Panc1 (cell line): Measurements from ENCODE around the gene NSL1.
"Not testable (repeated sequence)": the region's sequence is repeated elsewhere in the genome, so short reads cannot be mapped to it uniquely, and the experiment has no call there.

Experiments
- CTCF ChIP-seq: fragments of 450-650 bp; IDR thresholded peaks from 2 replicates; pipeline ENCODE4 v1.5.1; 2017; ENCODE audit warnings: mild to moderate bottlenecking
- TF ChIP-seq, protein P1 (sequence below), 2 experiments: IDR thresholded peaks; 2 replicates each; pipeline ENCODE4 v1.6.1; 2011 to 2012; ENCODE audit warnings: low read depth in 2 of 2, control low read depth in 1 of 2, low read length in 1 of 2, mild to moderate bottlenecking in 1 of 2, moderate library complexity in 1 of 2; ENCODE audit not compliant: insufficient read depth in 1 of 2

DNA sequence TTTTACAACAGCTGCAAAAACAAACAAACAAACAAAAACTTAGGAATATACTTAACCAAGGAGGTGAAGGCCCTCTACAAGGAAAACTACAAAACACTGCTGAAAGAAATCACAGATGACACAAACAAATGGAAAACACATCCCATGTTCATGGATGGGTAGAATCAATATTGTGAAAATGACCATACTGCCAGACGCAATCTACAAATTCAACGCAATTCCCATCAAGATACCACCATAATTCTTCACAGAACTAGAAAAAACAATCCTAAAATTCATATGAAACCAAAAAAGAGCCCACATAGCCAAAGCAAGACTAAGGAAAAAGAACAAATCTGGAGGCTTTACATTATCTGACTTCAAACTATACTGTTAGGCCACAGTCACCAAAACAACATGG is 24.8 kb downstream of the NSL1 start:
- TF ChIP-seq CTCF: not testable (repeated sequence)
- TF ChIP-seq, protein P1, sequence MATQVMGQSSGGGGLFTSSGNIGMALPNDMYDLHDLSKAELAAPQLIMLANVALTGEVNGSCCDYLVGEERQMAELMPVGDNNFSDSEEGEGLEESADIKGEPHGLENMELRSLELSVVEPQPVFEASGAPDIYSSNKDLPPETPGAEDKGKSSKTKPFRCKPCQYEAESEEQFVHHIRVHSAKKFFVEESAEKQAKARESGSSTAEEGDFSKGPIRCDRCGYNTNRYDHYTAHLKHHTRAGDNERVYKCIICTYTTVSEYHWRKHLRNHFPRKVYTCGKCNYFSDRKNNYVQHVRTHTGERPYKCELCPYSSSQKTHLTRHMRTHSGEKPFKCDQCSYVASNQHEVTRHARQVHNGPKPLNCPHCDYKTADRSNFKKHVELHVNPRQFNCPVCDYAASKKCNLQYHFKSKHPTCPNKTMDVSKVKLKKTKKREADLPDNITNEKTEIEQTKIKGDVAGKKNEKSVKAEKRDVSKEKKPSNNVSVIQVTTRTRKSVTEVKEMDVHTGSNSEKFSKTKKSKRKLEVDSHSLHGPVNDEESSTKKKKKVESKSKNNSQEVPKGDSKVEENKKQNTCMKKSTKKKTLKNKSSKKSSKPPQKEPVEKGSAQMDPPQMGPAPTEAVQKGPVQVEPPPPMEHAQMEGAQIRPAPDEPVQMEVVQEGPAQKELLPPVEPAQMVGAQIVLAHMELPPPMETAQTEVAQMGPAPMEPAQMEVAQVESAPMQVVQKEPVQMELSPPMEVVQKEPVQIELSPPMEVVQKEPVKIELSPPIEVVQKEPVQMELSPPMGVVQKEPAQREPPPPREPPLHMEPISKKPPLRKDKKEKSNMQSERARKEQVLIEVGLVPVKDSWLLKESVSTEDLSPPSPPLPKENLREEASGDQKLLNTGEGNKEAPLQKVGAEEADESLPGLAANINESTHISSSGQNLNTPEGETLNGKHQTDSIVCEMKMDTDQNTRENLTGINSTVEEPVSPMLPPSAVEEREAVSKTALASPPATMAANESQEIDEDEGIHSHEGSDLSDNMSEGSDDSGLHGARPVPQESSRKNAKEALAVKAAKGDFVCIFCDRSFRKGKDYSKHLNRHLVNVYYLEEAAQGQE (IDR thresholded peaks at IDR 0.05; ENCODE audit: insufficient read depth in 1 of 2, low read depth in 2 of 2, low read length in 1 of 2): not testable (repeated sequence)
